Smooth muscle cell (in vitro differentiated cells): ENCODE results near the gene MUCL1. TPM values are rescaled to one million over a fixed set of nuclear protein-coding genes. Genes with fewer than 3 reads are reported as not detected.

Source experiments
- DNase-seq: peaks from one replicate; lab custom pipeline; 2025; ENCODE audit not compliant: unreplicated experiment; lab: John Stamatoyannopoulos, UW
- H2AFZ ChIP-seq: fragments of 200-600 bp; sonication (generic); 2 replicates; pipeline ENCODE4 v1.6.0; 2016; ENCODE audit warnings: antibody characterized with exemption, low read depth, mild to moderate bottlenecking
- H3F3A ChIP-seq: fragments of 200-600 bp; sonication (generic); 2 replicates; pipeline ENCODE4 v1.6.0; 2017; ENCODE audit warnings: antibody characterized with exemption, low read depth
- H3K27ac ChIP-seq: fragments of 200-600 bp; sonication (generic); 2 replicates; pipeline ENCODE4 v1.5.1; 2016; ENCODE audit warnings: low read depth, mild to moderate bottlenecking
- H3K27me3 ChIP-seq: fragments of 200-600 bp; sonication (generic); 2 replicates; pipeline ENCODE4 v1.6.1; 2016; ENCODE audit warnings: low read depth, mild to moderate bottlenecking
- H3K36me3 ChIP-seq: fragments of 200-600 bp; sonication (generic); 2 replicates; pipeline ENCODE4 v1.5.1; 2016; ENCODE audit warnings: low read depth
- H3K4me1 ChIP-seq: fragments of 200-600 bp; sonication (generic); 2 replicates; pipeline ENCODE4 v1.5.1; 2016; ENCODE audit warnings: low read depth
- H3K4me2 ChIP-seq: fragments of 200-600 bp; sonication (generic); 2 replicates; pipeline ENCODE4 v1.6.0; 2016; ENCODE audit warnings: mild to moderate bottlenecking
- H3K4me3 ChIP-seq: fragments of 200-600 bp; sonication (generic); 2 replicates; pipeline ENCODE4 v1.5.1; 2016; ENCODE audit warnings: mild to moderate bottlenecking
- H3K79me2 ChIP-seq: fragments of 200-600 bp; sonication (generic); 2 replicates; pipeline ENCODE4 v1.6.0; 2016; ENCODE audit warnings: low read depth, mild to moderate bottlenecking
- H3K9ac ChIP-seq: fragments of 200-600 bp; sonication (generic); 2 replicates; pipeline ENCODE4 v1.6.0; 2016; ENCODE audit warnings: low read depth
- H3K9me3 ChIP-seq: fragments of 200-600 bp; sonication (generic); replicated peaks from 2 replicates; pipeline ENCODE4 v1.5.1; 2016; ENCODE audit warnings: low read depth
- H4K20me1 ChIP-seq: fragments of 200-600 bp; sonication (generic); 2 replicates; pipeline ENCODE4 v1.6.0; 2016; ENCODE audit warnings: low read depth
- WGBS: methylation state at CpG from one replicate; pipeline ENCODE4 v1.1.7; 2016; ENCODE audit warnings: low lambda C conversion rate; 5-methylcytosine and 5-hydroxymethylcytosine counted together
- polyA plus RNA-seq: library from polyadenylated mRNA; unstranded; fragments of >200 nt; fragmentation: Nextera tagmentation; extraction: Ambion mirVana; gene quantifications from 2 replicates; pipeline ENCODE4 v1.2.1, GENCODE V29; 2016
- total RNA-seq: library from RNA; depleted of rRNA; stranded (reverse); fragments of >200 nt; gene quantifications from 2 replicates; pipeline ENCODE4 v1.2.3, GENCODE V29; 2014
- TF ChIP-seq, protein P1 (sequence below): fragments of 200-600 bp; sonication (generic); IDR thresholded peaks from 2 replicates; pipeline ENCODE4 v1.5.1; 2017; ENCODE audit warnings: borderline replicate concordance, mild to moderate bottlenecking, antibody characterized with exemption; ENCODE audit not compliant: insufficient read depth, poor library complexity, severe bottlenecking

MUCL1 gene
- total and polyA plus RNA-seq, 2 experiments from 2014 or later, result 3.7 to 11.8 TPM

DNA sequence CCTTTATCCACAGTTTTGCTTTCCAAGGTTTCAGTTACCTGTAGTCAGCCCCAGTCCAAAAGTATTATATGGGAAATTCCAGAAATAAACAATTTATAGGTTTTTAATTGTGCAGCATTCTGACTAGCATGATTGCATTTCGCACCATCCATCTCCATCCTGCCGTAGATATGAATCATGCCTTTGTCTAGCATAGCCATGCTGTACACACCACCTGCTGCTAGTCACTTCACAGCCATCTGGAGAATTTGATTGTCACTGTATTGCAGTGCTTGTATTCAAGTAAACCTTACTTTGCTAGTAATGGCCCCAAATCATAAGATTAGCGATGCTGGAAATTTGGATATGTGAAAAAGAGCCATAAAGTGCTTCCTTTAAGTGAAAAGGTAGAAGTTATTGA lies 36.0 kb downstream of the MUCL1 start:
- TF ChIP-seq, protein P1, sequence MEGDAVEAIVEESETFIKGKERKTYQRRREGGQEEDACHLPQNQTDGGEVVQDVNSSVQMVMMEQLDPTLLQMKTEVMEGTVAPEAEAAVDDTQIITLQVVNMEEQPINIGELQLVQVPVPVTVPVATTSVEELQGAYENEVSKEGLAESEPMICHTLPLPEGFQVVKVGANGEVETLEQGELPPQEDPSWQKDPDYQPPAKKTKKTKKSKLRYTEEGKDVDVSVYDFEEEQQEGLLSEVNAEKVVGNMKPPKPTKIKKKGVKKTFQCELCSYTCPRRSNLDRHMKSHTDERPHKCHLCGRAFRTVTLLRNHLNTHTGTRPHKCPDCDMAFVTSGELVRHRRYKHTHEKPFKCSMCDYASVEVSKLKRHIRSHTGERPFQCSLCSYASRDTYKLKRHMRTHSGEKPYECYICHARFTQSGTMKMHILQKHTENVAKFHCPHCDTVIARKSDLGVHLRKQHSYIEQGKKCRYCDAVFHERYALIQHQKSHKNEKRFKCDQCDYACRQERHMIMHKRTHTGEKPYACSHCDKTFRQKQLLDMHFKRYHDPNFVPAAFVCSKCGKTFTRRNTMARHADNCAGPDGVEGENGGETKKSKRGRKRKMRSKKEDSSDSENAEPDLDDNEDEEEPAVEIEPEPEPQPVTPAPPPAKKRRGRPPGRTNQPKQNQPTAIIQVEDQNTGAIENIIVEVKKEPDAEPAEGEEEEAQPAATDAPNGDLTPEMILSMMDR, result no peak
- H3K79me2 ChIP-seq, result no peaks in the 10 kb centered on the region
- H3K4me3 ChIP-seq, result no peak overlapping the region
- WGBS, result 92% methylated on average over 3 of the region's 3 CpGs
- H3K9ac ChIP-seq, result no peak overlapping the region
- H3K4me1 ChIP-seq, result no peaks in the 10 kb centered on the region
- no peak overlapping the region for H3K27ac ChIP-seq
- H3F3A ChIP-seq, result no peaks in the 10 kb centered on the region
- H3K27me3 ChIP-seq, result no peaks in the 10 kb centered on the region
- H4K20me1 ChIP-seq, result no peaks in the 10 kb centered on the region
- no peaks in the 10 kb centered on the region for H3K36me3 ChIP-seq
- H2AFZ ChIP-seq, result no peak overlapping the region
- no peaks in the 10 kb centered on the region for H3K9me3 ChIP-seq
- no peak for DNase-seq
- H3K4me2 ChIP-seq, result no peak overlapping the region

GRCh38 chr12:54891717-54892478 lies 37.6 kb downstream of the MUCL1 start:
- no peaks in the 10 kb centered on the region for H3K79me2 ChIP-seq
- WGBS, result 87% methylated on average over 3 of the region's 3 CpGs
- no peaks in the 10 kb centered on the region for H3K4me1 ChIP-seq
- no peak for DNase-seq
- H3K27ac ChIP-seq, result no peak overlapping the region
- H3K4me2 ChIP-seq, result no peak overlapping the region
- no peaks in the 10 kb centered on the region for H3K27me3 ChIP-seq
- TF ChIP-seq, protein P1, result no peak
- H4K20me1 ChIP-seq, result no peaks in the 10 kb centered on the region
- no peaks in the 10 kb centered on the region for H3K36me3 ChIP-seq
- no peak overlapping the region for H3K4me3 ChIP-seq
- H3K9ac ChIP-seq, result no peak overlapping the region
- peak overlapping the region; percentile 25 for H2AFZ ChIP-seq
- no peaks in the 10 kb centered on the region for H3F3A ChIP-seq
- H3K9me3 ChIP-seq, result no peaks in the 10 kb centered on the region

Other genes starting within 250 kb of the MUCL1 start
- not detected in 2 replicates for gene LACRT, start 219.6 kb upstream of the MUCL1 start, total RNA-seq
- not detected in 2 replicates for gene LACRT, start 219.6 kb upstream of the MUCL1 start, polyA plus RNA-seq
- gene DCD, start 206.2 kb upstream of the MUCL1 start, total RNA-seq, result not detected in 2 replicates
- not detected in 2 replicates for gene DCD, start 206.2 kb upstream of the MUCL1 start, polyA plus RNA-seq
- not detected in 2 replicates for gene TESPA1, start 130.2 kb downstream of the MUCL1 start, total RNA-seq
- gene TESPA1, start 130.2 kb downstream of the MUCL1 start, polyA plus RNA-seq, result not detected in 2 replicates
- not detected in 2 replicates for gene NEUROD4, start 165.5 kb downstream of the MUCL1 start, total RNA-seq
- gene NEUROD4, start 165.5 kb downstream of the MUCL1 start, polyA plus RNA-seq, result not detected in 2 replicates